ENCODE measurements around the gene LRRC8E. TPM values are rescaled to one million over a fixed set of nuclear protein-coding genes. Genes with fewer than 3 reads are reported as not detected.

LRRC8E gene
- total and polyA plus RNA-seq, 5 donors = 0.36 to 1.2 (median 0.95) TPM

DNA sequence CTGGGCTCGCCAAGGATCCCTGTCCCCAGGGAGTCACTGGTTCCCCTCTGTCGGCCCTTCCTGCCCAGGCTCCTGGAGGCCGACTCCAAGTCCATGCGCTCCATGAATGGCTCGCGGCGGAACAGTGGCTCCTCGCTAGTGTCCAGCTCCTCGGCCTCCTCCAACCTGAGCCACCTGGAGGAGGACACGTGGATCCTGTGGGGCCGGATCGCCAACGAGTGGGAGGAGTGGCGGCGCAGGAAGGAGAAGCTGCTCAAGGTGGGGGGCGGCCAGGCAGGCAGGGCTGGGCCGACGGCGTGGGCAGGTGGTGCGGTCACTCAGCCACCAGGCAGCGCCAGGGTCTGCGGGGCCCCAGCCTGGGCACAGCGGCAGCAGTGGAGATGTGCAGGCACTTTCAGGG lies 40.6 kb upstream of the LRRC8E start:
- ATAC-seq = no peak
- 93% methylated on average over 23 of the region's 23 CpGs for WGBS

DNA sequence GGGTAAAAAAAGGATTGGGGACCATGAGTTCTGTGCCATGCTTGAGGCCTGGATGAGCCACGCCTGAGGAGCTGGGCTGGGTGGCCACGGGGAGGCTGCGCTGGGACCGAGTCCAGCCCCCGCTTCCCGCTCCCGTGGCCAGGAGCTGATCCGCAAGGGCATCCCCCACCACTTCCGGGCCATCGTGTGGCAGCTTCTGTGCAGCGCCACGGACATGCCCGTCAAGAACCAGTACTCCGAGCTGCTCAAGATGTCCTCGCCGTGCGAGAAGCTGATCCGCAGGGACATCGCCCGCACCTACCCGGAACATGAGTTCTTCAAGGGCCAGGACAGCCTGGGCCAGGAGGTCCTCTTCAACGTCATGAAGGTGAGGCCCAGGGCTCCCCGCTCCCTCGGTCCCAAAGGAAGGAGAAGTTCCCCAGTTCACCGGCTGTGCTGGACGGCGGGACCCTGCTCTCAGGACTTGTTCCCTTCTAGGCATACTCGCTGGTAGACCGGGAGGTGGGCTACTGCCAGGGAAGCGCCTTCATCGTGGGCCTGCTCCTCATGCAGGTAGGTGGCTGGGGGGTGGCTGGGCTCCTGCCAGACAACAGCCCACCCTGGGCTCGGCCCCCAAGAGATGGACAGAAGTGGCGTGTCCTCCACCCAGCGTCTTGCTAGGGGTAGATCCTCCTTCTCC lies 39.4 kb upstream of the LRRC8E start:
- DNase-seq (no peak), ATAC-seq (no peak)
- 90% methylated on average over 34 of the region's 34 CpGs for WGBS
- Histone ChIP-seq H3K27me3 (ENCODE audit: control insufficient read depth, insufficient read depth) (no peaks in the 10 kb centered on the region), H3K4me1 (ENCODE audit: control insufficient read depth, insufficient read depth, low read length) (no peaks in the 10 kb centered on the region), H3K4me3 (ENCODE audit: low read length) (no peak overlapping the region), H3K27ac (ENCODE audit: low read length) (no peak overlapping the region), H3K9me3 (ENCODE audit: control insufficient read depth, low read length) (no peaks in the 10 kb centered on the region)
- intact Hi-C loops (cut with DNase I) = no loop called here

More for the DNA sequence above, 40.6 kb upstream of the LRRC8E start:
- Histone ChIP-seq H3K4me3 (ENCODE audit: low read length) (no peak overlapping the region), H3K27ac (ENCODE audit: low read length) (no peak overlapping the region), H3K27me3 (ENCODE audit: control insufficient read depth, insufficient read depth) (no peaks in the 10 kb centered on the region), H3K9me3 (ENCODE audit: control insufficient read depth, low read length) (no peaks in the 10 kb centered on the region), H3K4me1 (ENCODE audit: control insufficient read depth, insufficient read depth, low read length) (no peaks in the 10 kb centered on the region)
- intact Hi-C loops (cut with DNase I) = no loop called here
- no peak for DNase-seq

DNA sequence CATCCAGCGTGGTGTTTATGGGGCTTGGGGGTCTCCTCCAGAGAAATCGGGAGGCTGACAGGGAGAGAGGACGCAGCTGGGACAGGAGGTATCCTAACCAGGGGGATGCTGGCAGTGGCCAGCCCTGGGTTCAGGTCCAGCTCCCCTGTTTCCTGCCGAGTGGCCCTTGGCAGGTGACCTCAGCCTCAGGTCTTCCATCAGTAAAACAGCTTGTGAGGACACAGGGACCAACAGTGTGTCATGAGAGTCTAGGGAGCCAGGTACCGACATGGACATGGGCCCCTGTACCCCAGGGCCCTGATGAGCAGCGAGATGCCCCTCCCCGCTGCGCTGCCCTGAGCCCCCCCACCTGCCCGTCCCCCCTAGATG lies 38.7 kb upstream of the LRRC8E start:
- Histone ChIP-seq H3K4me1 (ENCODE audit: control insufficient read depth, insufficient read depth, low read length) (no peaks in the 10 kb centered on the region), H3K27ac (ENCODE audit: low read length) (no peak overlapping the region), H3K9me3 (ENCODE audit: control insufficient read depth, low read length) (no peaks in the 10 kb centered on the region), H3K4me3 (ENCODE audit: low read length) (no peak overlapping the region), H3K27me3 (ENCODE audit: control insufficient read depth, insufficient read depth) (no peaks in the 10 kb centered on the region)
- ATAC-seq = no peak
- DNase-seq = no peak
- intact Hi-C loops (cut with DNase I) = no loop called here
- 85% methylated on average over 9 of the region's 9 CpGs for WGBS

DNA sequence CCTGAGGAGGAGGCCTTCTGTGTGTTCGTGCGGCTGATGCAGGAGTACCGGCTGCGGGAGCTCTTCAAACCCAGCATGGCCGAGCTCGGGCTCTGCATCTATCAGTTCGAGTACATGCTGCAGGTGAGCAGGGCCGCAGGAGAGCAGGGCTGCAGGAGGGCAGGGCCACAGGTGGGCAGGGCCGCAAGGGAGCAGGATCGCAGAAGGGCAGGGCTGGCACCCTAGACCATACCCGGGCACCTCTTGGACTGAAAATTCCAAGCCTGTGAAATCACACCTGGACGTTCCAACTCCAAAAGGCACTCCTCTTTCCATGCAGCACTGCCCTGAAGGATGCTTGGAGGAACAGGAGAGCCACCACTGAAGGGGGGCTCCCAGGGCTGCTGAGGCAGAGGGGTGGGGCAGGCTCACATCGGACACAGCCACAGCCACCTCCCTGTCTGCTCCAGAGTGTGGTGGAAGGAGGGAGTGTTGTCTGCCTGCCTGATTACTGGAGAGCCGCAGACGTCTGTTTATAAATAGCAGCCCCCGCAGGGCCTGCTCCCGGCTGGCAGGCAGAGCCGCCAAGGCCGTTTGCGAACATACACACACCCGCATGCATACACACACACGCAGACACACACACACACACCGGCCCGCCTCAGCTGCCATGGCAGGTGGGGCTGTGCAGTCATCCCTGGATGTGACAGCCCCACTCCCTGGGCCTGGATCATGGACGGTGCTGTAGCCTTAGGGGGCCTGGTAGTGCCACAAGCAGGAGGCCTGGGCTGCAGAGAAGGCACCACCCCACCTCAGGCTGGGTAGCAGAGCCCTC lies 38.1 kb upstream of the LRRC8E start:
- Histone ChIP-seq H3K27me3 (ENCODE audit: control insufficient read depth, insufficient read depth) (no peaks in the 10 kb centered on the region), H3K9me3 (ENCODE audit: control insufficient read depth, low read length) (no peaks in the 10 kb centered on the region), H3K4me3 (ENCODE audit: low read length) (no peak overlapping the region), H3K4me1 (ENCODE audit: control insufficient read depth, insufficient read depth, low read length) (no peaks in the 10 kb centered on the region), H3K27ac (ENCODE audit: low read length) (no peak overlapping the region)
- peak in 2 of 3 donors; percentile 51 to 59 for DNase-seq
- 61% methylated on average over 25 of the region's 25 CpGs for WGBS
- peak in 1 of 2 donors; percentile 32 for ATAC-seq
- intact Hi-C loops (cut with DNase I) = no loop called here

DNA sequence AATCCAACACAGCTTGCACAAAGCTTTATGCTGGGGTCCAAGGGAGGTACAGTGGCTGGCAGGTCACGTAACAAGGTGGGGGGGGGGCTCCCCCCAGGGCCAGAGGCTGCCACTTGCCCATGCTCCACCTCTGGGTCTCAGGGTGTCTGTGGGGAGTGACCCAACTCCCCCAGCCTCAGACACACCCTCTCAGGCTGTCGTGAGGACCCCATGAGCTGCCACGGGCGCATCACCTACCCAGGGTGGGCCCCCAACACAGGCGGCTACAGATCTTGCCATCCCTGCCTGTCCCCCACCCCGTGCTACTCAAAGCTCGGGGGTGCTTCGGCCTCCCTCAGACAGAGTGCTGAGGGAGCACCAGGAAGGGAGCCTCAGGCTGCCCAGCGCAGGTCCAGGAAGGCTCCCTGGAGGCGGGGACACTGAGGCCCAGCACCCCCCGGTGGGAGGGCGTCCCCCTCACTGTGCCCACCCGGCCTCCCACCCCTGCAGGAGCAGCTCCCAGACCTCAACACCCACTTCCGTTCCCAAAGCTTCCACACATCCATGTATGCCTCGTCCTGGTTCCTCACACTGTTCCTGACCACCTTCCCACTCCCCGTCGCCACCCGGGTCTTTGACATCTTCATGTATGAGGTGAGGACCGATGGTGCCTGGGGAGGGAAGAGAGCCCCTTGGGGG lies 37.2 kb upstream of the LRRC8E start:
- no peaks in the 10 kb centered on the region for H3K9me3 ChIP-seq (ENCODE audit: control insufficient read depth, low read length)
- WGBS = 92% methylated on average over 19 of the region's 19 CpGs
- no peak overlapping the region for H3K4me3 ChIP-seq (ENCODE audit: low read length)
- intact Hi-C loops (cut with DNase I) = no loop called here
- H3K4me1 ChIP-seq (ENCODE audit: control insufficient read depth, insufficient read depth, low read length) = no peaks in the 10 kb centered on the region
- ATAC-seq (no peak), DNase-seq (peak in 2 of 3 donors; percentile 6 to 38)
- H3K27ac ChIP-seq (ENCODE audit: low read length) = no peak overlapping the region
- no peaks in the 10 kb centered on the region for H3K27me3 ChIP-seq (ENCODE audit: control insufficient read depth, insufficient read depth)

DNA sequence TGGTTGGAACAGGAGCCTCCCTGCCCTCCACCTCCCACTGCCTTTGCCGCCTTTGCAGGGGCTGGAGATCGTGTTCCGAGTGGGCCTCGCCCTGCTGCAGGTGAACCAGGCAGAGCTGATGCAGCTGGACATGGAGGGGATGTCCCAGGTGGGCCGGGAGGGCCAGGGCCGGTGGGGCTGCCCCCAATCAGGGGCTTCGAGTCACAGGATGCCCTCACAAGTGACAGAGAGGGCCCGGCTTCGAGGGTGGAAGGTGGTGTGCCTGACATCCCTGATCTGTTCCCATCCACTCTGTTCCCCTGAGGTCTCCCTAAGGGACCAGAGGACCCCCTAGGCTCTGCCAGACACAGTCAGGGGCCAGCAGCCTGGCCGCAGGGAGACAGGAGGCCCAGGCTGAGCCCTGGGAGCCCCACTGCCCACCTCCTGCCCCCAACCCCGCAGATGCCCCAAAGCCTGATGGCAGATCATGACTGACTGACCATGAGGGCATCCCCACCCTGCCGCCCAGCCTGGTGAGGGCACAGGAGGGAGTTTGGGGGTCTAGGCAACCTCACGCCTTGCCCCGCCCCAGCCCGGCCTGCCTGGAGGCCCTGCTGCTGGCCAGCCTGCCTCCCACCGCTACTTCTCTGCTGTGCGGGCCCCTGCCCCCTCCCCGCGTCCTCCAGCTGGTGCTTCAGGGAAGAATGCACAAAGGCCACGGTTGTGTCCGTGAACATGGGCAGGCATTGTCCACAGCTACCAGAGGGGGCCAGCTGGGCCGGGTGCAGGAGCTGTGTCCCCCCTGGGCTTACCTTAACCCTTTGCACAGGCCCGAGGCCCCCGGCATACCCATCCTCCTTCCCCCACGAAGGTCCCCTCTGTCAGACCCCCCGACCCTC lies 36.4 kb upstream of the LRRC8E start:
- Histone ChIP-seq H3K4me3 (ENCODE audit: low read length) (no peak overlapping the region), H3K27me3 (ENCODE audit: control insufficient read depth, insufficient read depth) (no peaks in the 10 kb centered on the region), H3K9me3 (ENCODE audit: control insufficient read depth, low read length) (no peaks in the 10 kb centered on the region), H3K27ac (ENCODE audit: low read length) (no peak overlapping the region), H3K4me1 (ENCODE audit: control insufficient read depth, insufficient read depth, low read length) (no peaks in the 10 kb centered on the region)
- DNase-seq (peak; percentile 12 to 56 (median 51)), ATAC-seq (no peak)
- 85% methylated on average over 26 of the region's 26 CpGs for WGBS
- intact Hi-C loops (cut with DNase I) = no loop called here

DNA sequence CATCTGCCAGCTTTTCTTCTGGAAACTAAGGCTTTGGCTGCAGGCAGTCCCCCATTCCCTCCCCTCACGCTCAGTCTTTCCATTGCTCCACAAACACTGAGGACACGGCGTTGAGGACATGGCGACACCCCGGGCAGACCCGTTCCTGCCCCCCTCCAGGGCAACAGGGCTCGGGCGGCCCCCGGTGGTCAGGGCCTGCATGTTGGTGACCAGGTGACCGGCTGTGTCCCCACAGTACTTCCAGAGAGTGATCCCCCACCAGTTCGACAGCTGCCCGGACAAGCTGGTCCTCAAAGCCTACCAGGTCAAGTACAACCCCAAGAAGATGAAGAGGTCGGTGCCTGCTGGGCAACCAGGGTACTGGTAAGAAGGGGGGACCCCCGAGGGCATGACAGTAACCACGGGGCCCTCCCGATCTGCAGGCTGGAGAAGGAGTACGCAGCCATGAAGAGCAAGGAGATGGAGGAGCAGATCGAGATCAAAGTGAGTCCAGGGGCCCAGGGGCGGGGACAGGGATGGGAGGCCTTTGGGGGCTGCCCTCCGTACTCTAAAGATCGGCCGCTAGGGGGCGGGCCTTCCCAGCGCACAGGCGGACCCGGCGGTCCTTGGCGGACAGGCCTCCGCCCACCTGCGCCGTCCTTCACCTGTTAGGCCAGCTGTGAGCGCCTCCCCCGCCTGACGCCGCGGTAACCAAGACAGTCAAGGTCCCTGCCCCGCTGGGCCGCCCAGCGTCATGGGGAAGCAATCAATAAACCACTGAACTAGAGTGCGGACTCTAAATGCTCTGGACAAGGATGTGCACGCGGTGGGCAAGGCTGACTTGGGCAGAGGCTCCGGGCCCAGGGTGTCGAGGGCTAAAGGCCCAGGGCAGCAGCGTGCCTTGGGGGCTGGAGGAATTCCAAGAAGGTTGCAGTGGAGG lies 35.2 kb upstream of the LRRC8E start:
- no peaks in the 10 kb centered on the region for H3K27me3 ChIP-seq (ENCODE audit: control insufficient read depth, insufficient read depth)
- H3K9me3 ChIP-seq (ENCODE audit: control insufficient read depth, low read length) = no peaks in the 10 kb centered on the region
- H3K27ac ChIP-seq (ENCODE audit: low read length) = no peak overlapping the region
- DNase-seq = peak; percentile 62 to 84 (median 83)
- no peaks in the 10 kb centered on the region for H3K4me1 ChIP-seq (ENCODE audit: control insufficient read depth, insufficient read depth, low read length)
- WGBS = 37% methylated on average over 45 of the region's 45 CpGs
- peak; percentile 62 to 75 for ATAC-seq
- H3K4me3 ChIP-seq (ENCODE audit: low read length) = no peak overlapping the region
- intact Hi-C loops (cut with DNase I) = no loop called here

DNA sequence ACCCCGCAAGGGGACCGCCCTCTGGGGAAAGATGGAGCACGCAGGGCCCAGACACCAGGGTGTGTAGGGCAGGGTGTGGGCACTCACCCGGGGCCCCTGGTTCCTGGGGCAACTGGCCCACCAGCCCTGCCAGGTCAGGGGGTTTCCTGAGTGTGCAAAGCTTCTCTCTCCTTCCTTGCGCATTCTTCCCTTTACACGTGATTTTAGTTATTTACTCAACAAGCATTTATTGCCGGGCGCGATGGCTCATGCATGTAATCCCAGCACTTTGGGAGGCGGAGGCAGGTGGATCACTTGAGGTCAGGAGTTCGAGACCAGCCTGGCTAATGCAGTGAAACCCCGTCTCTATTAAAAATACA lies 34.6 kb upstream of the LRRC8E start:
- 92% methylated on average over 12 of the region's 12 CpGs for WGBS
- no peaks in the 10 kb centered on the region for H3K9me3 ChIP-seq (ENCODE audit: control insufficient read depth, low read length)
- DNase-seq (peak in 1 of 3 donors; percentile 48), ATAC-seq (no peak)
- no peaks in the 10 kb centered on the region for H3K4me1 ChIP-seq (ENCODE audit: control insufficient read depth, insufficient read depth, low read length)
- no peak overlapping the region for H3K27ac ChIP-seq (ENCODE audit: low read length)
- intact Hi-C loops (cut with DNase I) = no loop called here
- H3K27me3 ChIP-seq (ENCODE audit: control insufficient read depth, insufficient read depth) = no peaks in the 10 kb centered on the region
- no peak overlapping the region for H3K4me3 ChIP-seq (ENCODE audit: low read length)

DNA sequence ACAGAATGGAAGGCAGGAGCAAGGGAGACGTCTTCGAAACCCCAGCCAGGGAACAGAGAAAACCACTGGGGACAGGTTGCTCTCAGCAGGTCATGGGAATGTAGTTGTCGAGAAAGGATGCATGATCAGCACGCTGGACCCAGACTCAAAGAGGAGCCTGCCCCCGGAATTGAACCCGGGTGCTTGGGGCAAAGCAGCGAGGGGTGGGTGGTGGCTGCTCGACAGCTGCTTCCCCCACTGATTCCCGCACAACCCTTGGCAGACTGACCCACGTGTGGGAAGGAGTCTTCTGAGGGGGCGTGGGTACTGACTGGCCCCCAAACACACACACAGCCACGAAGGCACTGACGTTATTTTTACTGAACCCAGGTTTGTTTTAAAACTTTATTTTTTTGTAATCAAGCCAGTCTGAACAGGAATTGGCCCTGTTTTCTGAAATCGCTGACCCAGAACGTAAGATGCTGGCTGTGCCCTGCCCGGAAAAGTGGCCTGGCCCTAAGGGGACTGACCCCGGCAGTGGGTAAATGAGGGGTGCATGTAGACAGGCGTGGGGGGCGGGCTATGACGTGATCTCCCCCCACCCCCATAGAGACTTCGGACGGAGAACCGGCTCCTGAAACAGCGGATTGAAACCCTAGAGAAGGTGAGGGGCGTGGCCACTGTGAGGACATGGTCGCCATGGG lies 32.7 kb upstream of the LRRC8E start:
- no peak overlapping the region for H3K27ac ChIP-seq (ENCODE audit: low read length)
- 89% methylated on average over 26 of the region's 26 CpGs for WGBS
- no peak overlapping the region for H3K4me3 ChIP-seq (ENCODE audit: low read length)
- H3K4me1 ChIP-seq (ENCODE audit: control insufficient read depth, insufficient read depth, low read length) = no peaks in the 10 kb centered on the region
- H3K27me3 ChIP-seq (ENCODE audit: control insufficient read depth, insufficient read depth) = no peaks in the 10 kb centered on the region
- intact Hi-C loops (cut with DNase I) = no loop called here
- peak in 1 of 3 donors; percentile 35 for DNase-seq
- no peak for ATAC-seq
- H3K9me3 ChIP-seq (ENCODE audit: control insufficient read depth, low read length) = no peaks in the 10 kb centered on the region
